Activated CD4-positive, alpha-beta T cell treated with anti-CD3 and anti-CD28 coated beads for 36 hours (primary cell): Measurements from ENCODE around the gene FMNL2. TPM values are rescaled to one million over a fixed set of nuclear protein-coding genes. Genes with fewer than 3 reads are reported as not detected.

Source experiments
- ATAC-seq: fragments of 200-7000 bp; cut with Tn5 transposase; one replicate; pipeline ENCODE4 v1.10.0; 2021; ENCODE audit warnings: mild to moderate bottlenecking, moderate library complexity
- CTCF ChIA-PET: fragments of 350-600 bp; sonication (Branson Sonifier 250); formaldehyde crosslinking; loops from one replicate; lab custom pipeline; 2021; ENCODE audit warnings: antibody characterized with exemption; lab: Charles Lee
- POLR2A ChIA-PET: fragments of 350-600 bp; sonication (Branson Sonifier 250); formaldehyde crosslinking; loops from one replicate; lab custom pipeline; 2021; ENCODE audit warnings: antibody characterized with exemption, inconsistent platforms; lab: Charles Lee
- DNase-seq: peaks from one replicate; pipeline ENCODE4 v3.0.0-alpha.2; 2020
- H3K27ac Mint-ChIP-seq: one replicate; pipeline ENCODE4 v1.8.0; 2021; ENCODE audit warnings: mixed read lengths
- H3K27me3 Mint-ChIP-seq: one replicate; pipeline ENCODE4 v1.8.0; 2021; ENCODE audit warnings: mixed read lengths
- H3K36me3 Mint-ChIP-seq: one replicate; pipeline ENCODE4 v1.8.0; 2021; ENCODE audit warnings: low read depth, mixed read lengths
- H3K4me1 Mint-ChIP-seq: one replicate; pipeline ENCODE4 v1.8.0; 2021; ENCODE audit warnings: mixed read lengths
- H3K4me3 Mint-ChIP-seq: one replicate; pipeline ENCODE4 v1.8.0; 2021; ENCODE audit warnings: mild to moderate bottlenecking, moderate library complexity, mixed read lengths
- H3K9me3 Mint-ChIP-seq: one replicate; pipeline ENCODE4 v1.8.0; 2021; ENCODE audit warnings: low read depth, mixed read lengths
- intact Hi-C, 2 experiments: fragments of 100-400 bp; cut with DNase I in 1 of 2; cut with micrococcal nuclease in 1 of 2; formaldehyde crosslinking; loops; one replicate each; pipeline versions ENCODE4 v1.14.2 to v1.15.1; 2022 to 2024; cut with DNase I, micrococcal nuclease
- total RNA-seq, 2 experiments: library from RNA; stranded (reverse); gene quantifications; one replicate each; pipeline ENCODE4 v1.2.3, GENCODE V29; 2021

FMNL2 gene
- 1 to 10 TPM; 3.0 to 3.3 TPM for total RNA-seq

DNA sequence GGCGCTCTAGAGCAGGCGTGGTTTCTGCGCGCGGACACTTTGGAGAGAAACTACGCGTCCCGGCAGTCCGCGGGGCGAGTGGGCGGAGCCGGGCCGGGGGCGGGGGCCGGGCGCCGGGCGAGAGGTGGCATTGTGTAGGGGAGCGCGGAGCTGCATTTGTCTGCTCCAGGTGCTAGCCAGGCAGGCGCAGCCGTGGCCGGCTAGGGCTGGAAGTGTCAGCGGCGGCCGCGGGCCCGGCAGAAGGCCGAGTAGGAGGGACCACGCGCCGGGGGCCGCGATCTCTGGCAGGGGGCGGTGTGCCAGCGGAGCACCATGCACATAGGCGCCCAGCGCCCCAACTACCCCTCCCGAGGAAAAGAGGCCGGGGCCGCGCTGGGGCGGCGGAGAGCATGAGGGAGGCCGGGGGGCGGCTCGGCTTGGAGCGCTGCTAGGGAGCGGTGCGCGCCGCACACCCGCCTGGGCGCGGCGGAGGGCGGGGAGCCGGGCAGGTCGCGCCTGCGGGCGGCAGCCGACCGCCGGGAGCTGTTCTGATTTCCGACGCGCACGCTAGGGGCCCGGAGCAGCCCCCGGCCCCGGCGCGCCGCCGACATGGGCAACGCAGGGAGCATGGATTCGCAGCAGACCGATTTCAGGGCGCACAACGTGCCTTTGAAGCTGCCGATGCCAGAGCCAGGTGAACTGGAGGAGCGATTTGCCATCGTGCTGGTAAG, at the start of gene FMNL2:
Gene FMNL2 (plus strand): TSS at position 159 of the 710 bp plus-strand sequence.
- Mint-ChIP-seq H3K27ac (no peak within 1 kb of the TSS), H3K4me3 (peak within 1 kb of the TSS; percentile 73), H3K4me1 (peaks cover 11% of the 10 kb centered on the region), H3K36me3 (no peaks in the 10 kb centered on the region), H3K27me3 (peaks cover 44% of the 10 kb centered on the region), H3K9me3 (no peaks in the 10 kb centered on the region)
- ATAC-seq (peak; percentile 83), DNase-seq (peak; percentile 80)
- intact Hi-C loops, result loop anchor here (1.0 to 5.0 kb wide), 5 partner anchors 80 to 382 kb away; partner anchors contain the start of genes ARL6IP6 (in 1 of the 2), PRPF40A (in 1 of the 2) and STAM2 (in 1 of the 2)
- CTCF ChIA-PET, result no interaction called here
- POLR2A ChIA-PET, result no interaction called here

GRCh38 chr2:152292991-152293390, 42.0 kb upstream of the FMNL2 start:
- Mint-ChIP-seq H3K36me3 (no peaks in the 10 kb centered on the region), H3K27ac (no peak overlapping the region), H3K4me3 (no peak overlapping the region), H3K4me1 (no peaks in the 10 kb centered on the region), H3K9me3 (no peaks in the 10 kb centered on the region), H3K27me3 (peaks cover 2% of the 10 kb centered on the region)
- DNase-seq (no peak), ATAC-seq (no peak)
- intact Hi-C loops, result no loop called here
- ChIA-PET POLR2A (interaction anchor here (0.6 kb wide), 1 partner anchor 32 kb away, joined by 3 read pairs; no protein-coding TSS in a partner anchor), CTCF (no interaction called here)

GRCh38 chr2:152297715-152298114, 37.3 kb upstream of the FMNL2 start:
- DNase-seq (no peak), ATAC-seq (no peak)
- Mint-ChIP-seq H3K4me3 (no peak overlapping the region), H3K27ac (no peak overlapping the region), H3K36me3 (no peaks in the 10 kb centered on the region), H3K9me3 (no peaks in the 10 kb centered on the region), H3K27me3 (peaks cover 10% of the 10 kb centered on the region), H3K4me1 (no peaks in the 10 kb centered on the region)
- POLR2A ChIA-PET, result no interaction called here
- intact Hi-C loops, result no loop called here
- CTCF ChIA-PET, result no interaction called here

DNA sequence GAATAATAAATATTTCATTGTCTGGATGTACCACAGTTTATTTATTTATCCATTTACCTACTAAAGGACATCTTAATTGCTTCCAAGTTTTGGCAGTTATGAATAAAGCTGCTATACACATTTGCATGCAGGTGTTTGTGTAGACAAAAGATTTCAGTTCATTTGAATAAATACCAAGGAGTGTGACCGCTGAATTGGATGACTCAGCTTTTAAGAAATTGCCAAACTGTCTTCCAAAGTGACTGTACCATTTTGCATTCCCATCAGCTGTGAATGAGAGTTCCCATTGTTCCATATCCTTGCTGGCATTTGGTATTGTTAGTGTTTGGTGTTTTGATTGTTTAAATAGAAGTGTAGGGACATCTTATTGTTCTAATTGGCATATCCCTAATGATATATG, 36.2 kb upstream of the FMNL2 start:
- CTCF ChIA-PET, result no interaction called here
- Mint-ChIP-seq H3K4me3 (no peak overlapping the region), H3K4me1 (no peaks in the 10 kb centered on the region), H3K36me3 (no peaks in the 10 kb centered on the region), H3K27ac (no peak overlapping the region), H3K27me3 (peaks cover 10% of the 10 kb centered on the region), H3K9me3 (no peaks in the 10 kb centered on the region)
- POLR2A ChIA-PET, result no interaction called here
- DNase-seq, result no peak
- ATAC-seq, result no peak
- intact Hi-C loops, result no loop called here

DNA sequence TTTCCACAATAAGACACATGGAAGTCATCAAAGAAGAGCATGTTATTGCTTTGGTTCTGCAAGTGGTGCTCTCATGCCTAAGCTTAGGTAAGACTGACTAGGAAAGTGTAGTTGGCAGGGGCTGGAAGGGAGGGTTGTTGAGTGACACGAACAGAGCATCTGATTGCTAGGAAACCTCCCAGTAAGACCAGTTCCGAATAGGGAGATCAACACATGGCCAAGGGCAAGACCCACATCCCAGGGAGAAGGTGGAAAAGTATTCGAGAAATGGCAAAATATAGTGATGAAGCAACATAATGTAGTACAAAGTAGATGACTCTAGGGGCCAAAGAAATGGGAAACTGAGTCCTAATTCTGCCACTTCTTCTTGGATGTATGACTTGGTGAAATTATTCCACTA, 33.8 kb upstream of the FMNL2 start:
- ChIA-PET POLR2A (no interaction called here), CTCF (no interaction called here)
- intact Hi-C loops, result no loop called here
- ATAC-seq, result no peak
- Mint-ChIP-seq H3K27me3 (peaks cover 17% of the 10 kb centered on the region), H3K36me3 (no peaks in the 10 kb centered on the region), H3K4me1 (no peaks in the 10 kb centered on the region), H3K9me3 (no peaks in the 10 kb centered on the region), H3K27ac (no peak overlapping the region), H3K4me3 (no peak overlapping the region)
- no peak for DNase-seq

DNA sequence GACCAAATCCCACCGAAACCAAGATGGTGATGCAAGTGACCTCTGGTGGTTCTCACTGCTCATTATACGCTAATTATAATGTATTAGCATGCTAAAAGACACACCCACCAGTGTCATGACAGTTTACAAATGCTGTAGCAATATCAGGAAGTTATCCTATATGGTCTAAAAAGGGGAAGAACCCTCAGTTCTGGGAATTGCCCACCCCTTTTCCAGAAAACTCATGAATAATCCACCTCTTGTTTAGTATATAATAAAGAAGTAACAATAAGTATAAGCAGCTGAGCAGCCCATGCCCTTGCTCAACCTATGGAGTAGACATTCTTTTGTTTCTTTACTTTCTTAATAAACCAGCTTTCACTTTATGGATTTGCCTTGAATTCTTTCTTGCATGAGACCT, 31.0 kb upstream of the FMNL2 start:
- POLR2A ChIA-PET, result no interaction called here
- no peak for ATAC-seq

DNA sequence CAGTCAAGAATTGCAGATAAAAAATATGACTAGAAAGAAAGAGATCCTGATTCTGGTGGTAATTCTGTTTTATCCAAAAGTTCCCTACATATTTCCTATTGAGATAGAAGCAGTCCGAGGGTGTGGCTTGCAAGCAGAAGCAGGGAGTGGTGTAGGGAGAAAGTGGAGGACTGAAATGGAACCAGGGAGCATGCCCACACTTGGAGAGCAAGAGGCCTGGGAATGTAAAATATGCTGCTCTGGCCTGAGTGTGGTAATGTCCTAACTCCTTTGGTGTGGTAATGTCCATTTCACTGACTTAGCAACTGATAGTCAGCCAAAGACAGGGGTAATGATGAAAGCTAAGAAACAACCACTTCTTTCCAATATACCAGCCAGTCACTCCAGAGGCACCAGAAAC, 30.1 kb upstream of the FMNL2 start:
- H3K4me1 Mint-ChIP-seq, result no peaks in the 10 kb centered on the region

More for the DNA sequence above, 31.0 kb upstream of the FMNL2 start:
- CTCF ChIA-PET, result no interaction called here
- Mint-ChIP-seq H3K4me3 (no peak overlapping the region), H3K36me3 (no peaks in the 10 kb centered on the region), H3K27me3 (peaks cover 15% of the 10 kb centered on the region), H3K4me1 (no peaks in the 10 kb centered on the region), H3K27ac (no peak overlapping the region), H3K9me3 (no peaks in the 10 kb centered on the region)
- intact Hi-C loops, result no loop called here
- no peak for DNase-seq

GRCh38 chr2:152307863-152308262, 27.1 kb upstream of the FMNL2 start:
- Mint-ChIP-seq H3K9me3 (no peaks in the 10 kb centered on the region), H3K4me3 (no peak overlapping the region), H3K27me3 (peaks cover 8% of the 10 kb centered on the region), H3K4me1 (no peaks in the 10 kb centered on the region), H3K27ac (no peak overlapping the region), H3K36me3 (no peaks in the 10 kb centered on the region)
- ChIA-PET CTCF (no interaction called here), POLR2A (no interaction called here)
- intact Hi-C loops, result no loop called here
- ATAC-seq (no peak), DNase-seq (no peak)

More for the DNA sequence above, 30.1 kb upstream of the FMNL2 start:
- DNase-seq (no peak), ATAC-seq (no peak)
- H3K36me3 Mint-ChIP-seq, result no peaks in the 10 kb centered on the region
- no peaks in the 10 kb centered on the region for H3K9me3 Mint-ChIP-seq
- no peak overlapping the region for H3K4me3 Mint-ChIP-seq
- POLR2A ChIA-PET, result interaction anchor here (0.6 kb wide), 1 partner anchor 474 kb away, joined by 3 read pairs; no protein-coding TSS in a partner anchor
- intact Hi-C loops, result no loop called here
- CTCF ChIA-PET, result no interaction called here
- H3K27me3 Mint-ChIP-seq, result peaks cover 15% of the 10 kb centered on the region
- H3K27ac Mint-ChIP-seq, result no peak overlapping the region

GRCh38 chr2:152309352-152310214, 25.4 kb upstream of the FMNL2 start:
- no peak overlapping the region for H3K27ac Mint-ChIP-seq
- POLR2A ChIA-PET, result interaction anchor here (0.7 kb wide), 1 partner anchor 22 kb away, joined by 4 read pairs; no protein-coding TSS in a partner anchor
- H3K4me1 Mint-ChIP-seq, result no peaks in the 10 kb centered on the region
- H3K4me3 Mint-ChIP-seq, result no peak overlapping the region
- DNase-seq (no peak), ATAC-seq (no peak)
- no peaks in the 10 kb centered on the region for H3K36me3 Mint-ChIP-seq
- intact Hi-C loops, result no loop called here
- CTCF ChIA-PET, result interaction anchor here (0.7 kb wide), 1 partner anchor 191 kb away, joined by 3 read pairs; no protein-coding TSS in a partner anchor
- no peaks in the 10 kb centered on the region for H3K9me3 Mint-ChIP-seq
- peaks cover 5% of the 10 kb centered on the region for H3K27me3 Mint-ChIP-seq

GRCh38 chr2:152319822-152320570, 15.0 kb upstream of the FMNL2 start:
- H3K27me3 Mint-ChIP-seq, result peaks cover 4% of the 10 kb centered on the region
- ChIA-PET POLR2A (no interaction called here), CTCF (interaction anchor here (0.6 to 0.7 kb wide), 2 partner anchors 86 to 177 kb away, joined by 3 read pairs; no protein-coding TSS in a partner anchor)
- DNase-seq (no peak), ATAC-seq (no peak)
- H3K4me3 Mint-ChIP-seq, result no peak overlapping the region
- H3K36me3 Mint-ChIP-seq, result no peaks in the 10 kb centered on the region
- H3K4me1 Mint-ChIP-seq, result no peaks in the 10 kb centered on the region
- intact Hi-C loops, result no loop called here
- no peak overlapping the region for H3K27ac Mint-ChIP-seq
- H3K9me3 Mint-ChIP-seq, result peaks cover 1% of the 10 kb centered on the region

DNA sequence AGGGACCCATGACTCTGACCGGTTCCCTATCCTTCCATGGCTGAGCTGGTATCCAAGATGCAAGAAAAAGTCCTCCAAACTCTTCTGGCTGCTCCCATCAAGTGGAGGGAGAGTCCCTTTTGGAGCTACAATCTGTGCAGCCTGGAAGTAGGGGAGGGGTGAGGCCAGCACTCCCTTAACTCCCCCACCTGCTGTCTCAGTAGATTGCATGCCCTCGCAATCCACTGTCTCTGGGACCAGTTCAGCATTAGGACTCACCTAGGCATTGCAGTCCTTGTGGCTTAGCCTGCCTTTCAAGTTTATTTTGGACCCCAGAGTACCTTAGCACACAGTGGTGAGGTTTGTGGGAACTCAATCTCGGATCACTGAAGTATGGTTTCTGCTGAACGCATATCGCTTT, 14.2 kb upstream of the FMNL2 start:
- intact Hi-C loops, result no loop called here
- POLR2A ChIA-PET, result no interaction called here
- Mint-ChIP-seq H3K4me1 (no peaks in the 10 kb centered on the region), H3K27me3 (peaks cover 8% of the 10 kb centered on the region), H3K4me3 (no peak overlapping the region), H3K9me3 (peaks cover 1% of the 10 kb centered on the region), H3K27ac (no peak overlapping the region), H3K36me3 (no peaks in the 10 kb centered on the region)
- ATAC-seq, result no peak
- DNase-seq, result no peak
- CTCF ChIA-PET, result interaction anchor here (0.7 kb wide), 1 partner anchor 85 kb away, joined by 3 read pairs; no protein-coding TSS in a partner anchor
